Measurements from ENCODE around the gene PRORP.
"Not testable (repeated sequence)": the region's sequence is repeated elsewhere in the genome, so short reads cannot be mapped to it uniquely, and the experiment has no call there.

The PRORP gene

DNA sequence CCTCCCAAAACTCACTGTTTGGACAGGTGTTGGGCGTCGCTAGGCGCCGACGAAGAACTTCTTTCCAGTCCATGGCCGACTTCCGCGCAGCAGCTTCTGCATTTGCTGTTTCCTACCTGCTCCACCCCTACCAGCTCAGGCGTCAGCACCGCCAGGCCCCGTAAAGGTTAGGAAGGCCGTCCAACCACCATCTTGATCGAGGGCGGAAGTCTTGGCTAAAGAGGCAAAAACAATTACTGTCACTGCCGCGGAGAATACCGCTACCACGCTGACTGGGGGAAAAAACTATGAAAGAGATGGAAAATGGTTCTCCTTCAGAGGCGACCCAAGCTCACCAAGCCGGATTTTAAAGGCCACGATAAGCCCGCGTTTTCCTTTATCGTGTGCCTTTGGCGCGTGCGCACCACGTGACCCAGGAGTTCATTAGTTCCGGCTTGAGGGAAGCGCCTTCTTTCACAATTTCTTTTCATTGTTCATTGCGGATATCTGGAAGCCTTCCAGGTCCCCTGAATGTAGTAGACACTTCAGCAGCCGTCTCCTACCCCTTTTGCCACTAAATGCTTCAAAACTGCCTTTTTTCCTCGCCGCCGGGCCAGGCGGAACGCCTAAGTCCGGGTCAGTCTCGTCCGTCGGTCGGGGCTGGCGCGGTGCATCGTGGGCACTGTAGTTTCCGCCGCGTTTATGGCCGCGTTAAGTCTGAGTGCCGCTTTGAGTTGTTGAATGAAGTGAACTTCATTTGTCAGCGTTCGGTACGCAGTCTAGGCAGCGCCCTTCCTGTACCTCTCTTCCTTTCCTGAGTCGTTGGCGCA, at the start of gene PRORP, which contains the start of gene PPP2R3C:
Gene PRORP (plus strand): TSS at position 666 of the 809 bp plus-strand sequence. CDS start 694 bp downstream, outside the sequence.
Gene PPP2R3C (minus strand): TSS at position 104 of the 809 bp plus-strand sequence. CDS start 31 bp downstream, at position 73.
- peak; percentile 100 for DNase-seq

DNA sequence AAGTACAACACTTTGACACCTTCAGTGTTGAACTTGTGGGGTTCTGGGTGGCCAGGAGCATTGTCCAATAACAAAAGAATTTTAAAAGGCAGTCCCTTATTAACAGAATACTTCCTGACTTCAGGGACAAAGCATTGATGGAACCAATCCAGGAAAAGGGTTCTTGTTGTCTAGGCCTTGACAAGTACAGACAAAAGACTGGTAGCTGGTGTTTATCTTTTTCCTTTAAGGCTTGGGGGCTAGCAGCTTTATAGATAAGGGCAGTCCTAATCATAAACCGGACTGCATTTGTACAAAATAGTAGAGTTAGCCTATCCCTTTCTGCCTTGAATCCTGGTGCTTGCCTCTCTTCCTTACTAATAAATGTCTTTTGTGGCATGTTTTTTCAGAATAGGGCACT, 48.9 kb upstream of the PRORP start:
- no peak for DNase-seq

DNA sequence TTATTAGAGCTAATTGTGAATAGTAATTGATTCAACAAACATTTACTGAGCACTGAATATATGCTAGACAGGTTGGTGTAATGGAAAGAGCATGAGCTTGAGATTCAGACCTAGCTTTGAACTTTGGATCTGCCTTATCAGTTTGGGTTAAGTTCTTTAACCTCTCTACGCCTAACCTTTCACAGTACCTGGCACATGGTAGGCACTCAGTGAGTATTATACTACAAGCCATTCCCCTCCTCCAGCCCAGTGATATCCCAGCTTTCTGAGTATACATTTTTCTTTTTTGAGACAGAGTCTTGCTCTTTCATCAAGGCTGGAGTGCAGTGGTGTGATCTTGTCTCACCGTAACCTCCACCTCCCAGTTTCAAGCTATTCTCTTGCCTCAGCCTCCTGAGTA, 44.3 kb upstream of the PRORP start:
- no peak for DNase-seq

DNA sequence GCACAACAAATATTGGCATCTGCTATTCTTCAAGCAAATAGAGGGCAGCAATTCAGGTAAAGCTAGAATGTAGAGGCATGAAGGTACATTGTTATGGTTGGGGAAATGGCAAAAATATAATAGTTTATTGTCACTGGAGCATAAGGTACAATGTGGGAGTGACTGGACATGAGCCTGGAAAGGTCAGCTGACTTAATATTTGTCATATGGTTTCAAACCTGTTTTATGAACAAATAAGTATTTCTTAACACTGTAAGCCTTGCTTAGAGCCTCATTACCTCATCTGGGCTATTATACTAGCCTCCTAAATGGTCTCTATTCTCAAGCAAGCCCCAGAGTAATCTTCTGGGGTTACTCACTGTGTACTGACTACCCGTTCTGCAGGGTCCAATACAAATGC, 42.6 kb upstream of the PRORP start:
- DNase-seq: no peak

DNA sequence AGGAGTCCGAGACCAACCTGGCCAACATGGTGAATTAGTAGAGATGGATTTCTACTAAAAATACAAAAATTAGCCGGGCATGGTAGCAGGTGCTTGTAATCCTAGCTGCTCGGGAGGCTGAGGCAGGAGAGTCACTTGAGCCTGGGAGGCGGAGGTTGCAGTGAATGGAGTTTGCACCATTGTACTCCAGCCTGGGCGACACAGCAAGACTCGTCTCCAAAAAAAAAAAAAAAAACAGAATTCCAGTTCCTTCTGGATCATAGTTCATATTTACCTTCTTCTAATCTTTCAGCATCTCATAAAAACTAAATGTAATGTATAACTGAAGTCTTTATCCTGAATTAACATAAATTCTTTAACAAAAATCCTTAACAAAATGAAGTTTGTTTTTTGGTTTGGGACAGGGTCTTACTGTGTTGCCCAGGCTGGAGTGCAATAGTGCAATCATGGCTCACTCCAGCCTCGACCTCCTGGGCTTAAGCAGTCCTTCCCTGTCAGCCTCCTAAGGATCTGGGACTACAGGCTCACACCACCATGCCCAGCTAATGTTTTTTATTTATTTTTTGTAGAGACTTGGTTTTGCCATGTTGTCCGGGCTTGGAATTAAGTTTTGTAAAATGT, 38.7 kb upstream of the PRORP start:
- no peak for DNase-seq

DNA sequence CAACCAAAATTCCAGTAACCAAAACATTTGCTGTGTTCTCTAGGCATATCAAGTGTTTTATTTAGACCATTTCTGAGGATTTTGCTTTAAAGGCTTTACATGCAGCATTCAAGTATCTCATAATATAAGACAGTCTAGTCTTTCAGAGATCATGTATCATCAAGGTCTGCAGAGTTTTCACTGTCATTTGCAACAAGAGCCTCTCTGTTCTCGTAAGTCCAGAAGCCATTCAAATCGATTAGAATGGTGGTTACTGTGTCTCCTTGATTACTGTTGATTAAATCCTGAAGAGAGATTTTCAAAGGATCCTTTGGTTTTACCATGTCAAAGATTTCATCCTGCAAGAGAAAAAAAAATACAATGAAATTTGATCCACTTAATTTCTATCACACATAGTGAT, 36.9 kb upstream of the PRORP start:
- DNase-seq: no peak

DNA sequence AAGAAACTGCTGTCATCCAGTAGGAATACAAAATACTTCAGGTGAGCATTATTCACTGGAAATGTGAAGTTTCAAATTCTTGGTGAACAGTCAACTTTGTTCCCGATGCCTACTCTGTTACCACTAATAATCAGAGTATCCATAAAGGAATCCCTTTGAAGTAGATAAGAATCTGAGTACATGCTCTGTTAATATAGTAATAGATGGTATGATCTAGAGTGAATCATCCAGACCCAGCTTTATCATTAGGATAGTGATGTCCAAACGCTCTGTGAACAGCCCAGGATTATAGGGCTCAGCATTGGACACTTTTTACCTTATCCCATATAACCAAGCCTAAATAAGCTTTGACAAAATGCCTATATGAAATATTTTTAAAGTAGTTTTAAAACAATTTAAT, 33.8 kb upstream of the PRORP start:
- no peak for DNase-seq

DNA sequence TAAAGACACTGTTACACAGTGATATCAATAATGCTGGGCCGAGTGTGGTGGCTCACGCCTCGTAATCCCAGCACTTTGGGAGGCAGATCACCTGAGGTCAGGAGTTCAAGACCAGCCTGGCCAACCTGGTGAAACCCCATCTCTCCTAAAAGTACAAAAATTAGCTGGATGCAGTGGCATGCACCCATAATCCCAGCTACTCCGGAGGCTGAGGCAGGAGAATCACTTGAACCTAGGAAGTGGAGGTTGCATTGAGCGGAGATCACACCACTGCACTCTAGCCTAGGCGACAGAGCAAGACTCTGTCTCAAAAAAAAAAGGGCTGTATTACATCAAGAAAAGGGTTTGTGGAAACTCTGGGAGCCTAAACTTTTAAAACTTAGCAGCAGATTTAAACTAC, 27.7 kb upstream of the PRORP start:
- not testable (repeated sequence) for DNase-seq

DNA sequence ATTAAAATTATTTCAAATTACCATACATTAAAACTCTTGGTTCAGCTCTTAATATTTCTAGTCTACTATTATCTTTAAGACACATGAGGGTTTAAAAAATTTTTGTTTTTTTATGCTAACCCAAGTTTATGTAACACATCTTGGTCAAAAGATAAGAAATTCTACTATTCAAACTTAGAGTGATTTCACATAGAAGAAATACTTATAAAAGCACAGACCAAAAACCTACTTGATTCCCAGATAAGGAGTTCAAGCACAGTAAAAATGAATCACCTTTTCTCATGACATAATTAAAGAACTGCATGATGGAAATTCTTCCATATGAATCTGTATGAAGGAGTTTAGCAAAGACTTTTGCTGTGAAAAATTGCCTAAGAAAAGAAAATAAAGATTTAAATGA, 14.5 kb upstream of the PRORP start:
- DNase-seq: no peak

DNA sequence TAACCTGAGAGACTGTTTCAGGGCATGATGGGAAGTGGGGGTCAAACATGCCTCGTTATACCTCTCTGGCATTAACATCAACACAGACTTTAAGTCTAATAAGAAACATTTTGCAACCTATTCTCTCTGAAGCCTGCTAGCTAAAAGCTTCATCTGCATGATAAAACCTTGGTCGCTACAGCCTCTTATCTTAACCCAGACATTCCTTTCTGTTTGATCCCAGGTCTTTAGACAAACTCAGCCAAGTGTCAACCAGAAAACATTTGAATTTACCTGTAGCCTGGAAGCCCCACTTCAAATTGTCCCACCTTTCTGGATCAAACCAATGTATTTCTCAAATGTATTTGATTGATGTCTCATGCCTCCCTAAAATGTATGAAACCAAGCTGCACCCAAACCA, 9.7 kb upstream of the PRORP start:
- DNase-seq: no peak

DNA sequence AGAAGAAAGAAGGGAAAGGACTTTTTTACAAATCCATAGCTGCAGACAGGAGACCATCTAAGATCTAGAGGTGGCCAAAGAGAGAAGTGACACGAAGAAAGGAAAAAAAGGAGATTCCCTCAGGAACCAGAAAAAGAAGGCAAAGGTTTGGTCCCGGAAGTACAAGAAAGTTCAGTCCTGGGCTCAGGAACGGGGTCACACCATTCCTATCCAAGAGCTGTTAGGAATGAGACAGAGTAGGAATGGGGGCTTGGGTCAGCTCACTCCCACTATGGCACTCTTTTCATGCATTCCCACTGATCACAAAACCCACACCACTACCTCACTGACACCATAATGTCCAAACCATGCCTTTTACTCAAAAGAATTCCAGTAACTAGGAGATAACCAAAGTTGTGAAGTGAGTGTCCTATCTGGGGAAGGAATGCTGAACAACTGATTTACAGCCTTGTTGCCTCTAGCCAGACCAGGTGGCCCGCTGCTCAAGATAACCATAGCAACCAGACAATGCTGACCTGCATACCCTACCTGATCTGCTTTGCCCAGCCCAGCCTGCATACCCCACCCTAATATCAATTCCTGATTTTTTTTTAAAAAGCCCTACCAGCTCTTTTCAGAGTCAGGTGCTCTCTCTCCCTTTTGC, 8.9 kb upstream of the PRORP start:
- no peak for DNase-seq

DNA sequence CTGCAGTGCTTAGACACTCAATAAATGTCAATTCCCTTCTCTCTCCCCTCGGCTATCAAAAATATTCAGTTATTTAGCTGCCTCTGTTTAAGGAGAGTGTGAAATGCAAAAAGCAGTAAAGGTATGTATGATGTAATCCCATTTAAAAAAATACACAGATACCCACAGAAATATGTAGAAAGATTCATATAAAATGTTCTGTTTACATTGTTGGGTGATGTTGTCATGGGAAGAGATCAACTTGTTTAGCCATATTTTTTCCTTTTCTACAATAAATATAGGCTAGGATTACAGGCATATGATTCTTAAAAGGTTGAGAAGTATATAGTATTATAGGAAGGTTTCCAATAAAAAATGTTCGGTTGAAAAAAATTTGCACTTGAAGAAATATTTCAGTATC, 8.3 kb upstream of the PRORP start:
- DNase-seq: no peak

DNA sequence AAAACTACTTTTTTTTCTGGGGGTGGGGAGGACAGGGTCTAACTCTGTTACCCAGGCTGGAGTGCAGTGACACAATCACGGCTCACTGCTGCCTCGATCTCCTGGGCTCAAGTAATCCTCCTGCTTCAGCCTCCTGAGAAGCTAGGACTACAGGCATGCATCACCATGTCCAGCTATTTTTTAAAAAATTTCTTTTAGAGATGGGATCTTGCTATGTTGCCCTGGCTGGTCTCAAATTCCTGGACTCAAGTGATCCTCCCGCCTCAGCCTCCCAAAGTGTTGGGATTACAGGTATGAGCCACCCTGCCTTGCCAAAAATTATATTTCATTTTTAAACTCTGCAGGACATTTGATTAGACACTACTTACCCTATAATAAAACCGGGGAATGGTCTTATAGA, 6.1 kb upstream of the PRORP start:
- DNase-seq: no peak

DNA sequence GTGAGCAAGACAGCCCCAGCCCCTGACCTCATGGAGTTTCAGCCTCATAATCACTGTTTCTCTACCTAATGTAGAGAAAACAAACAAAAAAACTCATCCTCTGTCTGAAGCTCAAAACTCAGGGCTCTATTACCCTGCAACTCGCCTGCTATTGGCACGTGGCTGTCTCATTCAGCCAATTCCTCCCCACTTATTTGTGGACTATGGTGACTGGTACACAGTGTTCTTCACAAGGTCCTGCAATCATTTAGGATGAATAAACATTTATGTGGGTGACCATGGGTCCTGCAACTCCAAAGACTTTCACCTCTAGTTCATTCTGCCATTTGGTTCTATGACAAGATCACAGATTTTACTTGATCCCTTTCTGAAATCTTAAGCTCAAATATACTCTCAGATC, 5.2 kb upstream of the PRORP start:
- no peak for DNase-seq

DNA sequence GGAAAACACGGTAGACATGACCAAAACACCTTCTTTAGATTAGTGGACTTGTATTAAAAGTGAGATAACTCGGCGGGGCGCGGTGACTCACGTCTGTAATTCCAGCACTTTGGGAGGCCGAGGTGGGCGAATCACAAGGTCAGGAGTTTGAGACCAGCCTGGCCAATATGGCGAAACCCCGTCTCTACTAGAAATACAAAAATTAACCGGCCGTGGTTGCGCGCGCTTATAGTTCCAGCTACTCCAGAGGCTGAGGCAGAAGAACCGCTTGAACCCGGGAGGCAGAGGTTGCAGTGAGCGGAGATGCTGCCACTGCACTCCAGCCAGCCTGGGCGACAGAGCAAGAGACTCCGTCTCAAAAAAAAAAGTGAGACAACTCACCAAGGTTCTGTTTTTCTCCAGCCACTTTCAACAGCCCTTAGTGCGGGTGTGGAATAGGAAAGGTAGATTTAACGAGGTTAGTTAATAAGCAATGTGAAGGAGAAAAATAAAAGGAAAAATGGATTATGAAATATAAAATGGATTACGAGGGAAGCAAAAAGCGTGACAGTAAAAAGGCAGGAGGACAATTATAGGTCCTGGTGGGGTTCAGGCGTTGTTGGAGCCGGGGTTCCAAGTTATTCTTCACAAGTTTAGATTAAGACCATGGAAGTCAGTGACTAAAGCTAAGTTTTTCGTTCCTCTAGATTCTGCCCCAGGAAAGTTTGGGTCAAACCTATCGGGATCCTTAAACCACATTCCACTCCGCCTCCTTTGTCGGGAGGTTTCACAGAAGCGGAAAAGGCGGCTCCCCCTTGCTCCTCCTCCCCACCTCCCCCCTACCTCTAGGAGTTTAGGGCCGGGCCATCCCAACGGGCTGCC, 1.1 kb upstream of the PRORP start:
- peak; percentile 45 for DNase-seq

DNA sequence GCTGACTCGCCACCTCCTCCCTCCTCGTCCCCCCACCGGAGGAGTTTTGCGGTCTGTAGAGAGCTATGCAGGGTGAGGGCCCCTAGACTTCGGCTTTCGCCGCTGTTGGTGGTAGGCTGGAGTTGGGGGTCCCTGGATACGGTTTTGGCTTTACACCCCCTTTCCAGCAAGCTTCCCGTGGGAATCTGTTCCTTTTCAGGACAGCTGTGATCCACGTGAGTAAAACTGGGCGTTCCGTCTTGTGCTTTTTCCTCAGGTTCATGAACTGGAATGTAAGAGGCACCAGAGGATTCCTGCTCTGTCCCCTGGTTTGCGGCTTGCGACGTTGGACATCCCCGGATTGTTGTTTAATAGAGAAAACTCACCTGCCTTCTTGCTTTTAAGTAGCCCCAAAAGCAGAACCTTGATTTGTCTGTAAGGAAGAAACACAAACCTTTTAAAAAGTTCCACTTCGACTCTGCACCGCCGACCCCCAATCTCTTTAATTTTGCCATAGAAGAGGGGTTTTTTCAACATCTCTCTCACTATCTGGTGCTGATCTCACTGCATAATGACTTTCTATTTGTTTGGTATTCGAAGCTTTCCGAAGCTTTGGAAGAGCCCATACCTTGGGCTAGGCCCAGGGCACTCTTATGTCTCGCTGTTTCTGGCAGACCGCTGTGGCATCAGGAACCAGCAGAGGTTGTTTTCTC, 490 bp downstream of the PRORP start:
- DNase-seq: no peak

DNA sequence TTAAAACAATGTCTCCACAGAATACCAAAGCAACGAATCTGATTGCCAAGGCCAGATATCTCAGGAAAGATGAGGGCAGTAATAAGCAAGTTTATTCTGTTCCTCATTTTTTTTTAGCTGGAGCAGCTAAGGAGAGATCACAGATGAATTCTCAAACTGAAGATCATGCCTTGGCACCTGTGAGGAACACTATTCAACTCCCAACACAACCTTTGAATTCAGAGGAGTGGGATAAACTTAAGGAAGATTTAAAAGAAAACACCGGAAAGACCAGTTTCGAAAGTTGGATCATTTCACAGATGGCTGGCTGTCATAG, 994 bp downstream of the PRORP start:
- DNase-seq: no peak

DNA sequence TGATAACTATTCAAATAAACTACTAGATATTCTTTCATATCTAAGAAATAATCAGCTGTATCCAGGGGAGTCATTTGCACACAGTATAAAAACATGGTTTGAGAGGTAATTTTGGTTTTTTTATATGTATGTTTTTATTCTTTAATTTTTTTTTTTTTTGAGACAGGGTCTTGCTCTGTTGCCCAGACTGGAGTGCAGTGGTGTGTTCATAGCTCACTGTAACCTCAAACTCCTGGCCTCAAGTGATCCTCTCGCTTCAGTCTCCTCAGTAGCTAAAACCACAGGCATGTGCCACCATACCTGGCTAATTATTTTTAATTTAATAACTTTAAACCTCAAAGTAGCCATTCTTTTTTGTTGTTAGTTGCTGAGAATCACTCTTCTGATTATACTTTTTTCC, 1.8 kb downstream of the PRORP start:
- DNase-seq: no peak

DNA sequence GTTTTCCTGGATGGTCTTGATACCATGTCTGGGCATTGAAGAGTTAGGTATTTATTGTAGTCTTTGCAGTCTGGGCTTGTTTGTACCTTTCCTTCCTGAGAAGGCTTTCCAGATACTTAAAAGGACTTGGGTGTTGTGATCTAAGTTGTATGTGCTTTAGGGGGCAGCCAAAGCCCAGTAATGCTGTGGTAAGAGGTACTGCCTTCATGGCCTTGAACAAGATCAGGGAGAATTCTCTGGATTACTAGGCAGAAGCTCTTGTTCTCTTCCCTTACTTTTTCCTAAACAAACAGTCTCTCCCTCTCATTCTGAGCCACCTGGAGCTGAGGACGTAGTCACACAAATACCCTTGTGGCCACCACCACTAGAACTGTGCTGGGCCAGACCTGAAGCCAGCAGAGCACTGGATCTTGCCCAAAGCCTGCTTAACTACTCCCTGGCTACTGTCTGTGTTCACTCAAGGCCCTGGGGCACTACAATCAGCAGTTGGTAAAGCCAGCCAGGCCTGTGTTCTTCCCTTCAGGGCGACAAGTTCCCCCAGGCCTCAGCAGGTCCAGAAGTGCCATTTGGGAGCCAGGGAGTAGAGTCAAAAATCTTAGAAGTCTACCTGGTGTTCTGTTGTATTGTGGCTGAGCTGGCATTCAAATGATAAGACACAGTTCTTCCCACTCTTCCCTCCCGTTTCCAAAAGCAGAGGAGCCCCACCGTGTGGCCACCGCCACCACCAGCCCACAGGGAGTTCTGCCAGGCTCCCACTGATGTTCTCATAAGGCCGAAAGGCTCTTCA, 11.4 kb downstream of the PRORP start:
- no peak for DNase-seq

DNA sequence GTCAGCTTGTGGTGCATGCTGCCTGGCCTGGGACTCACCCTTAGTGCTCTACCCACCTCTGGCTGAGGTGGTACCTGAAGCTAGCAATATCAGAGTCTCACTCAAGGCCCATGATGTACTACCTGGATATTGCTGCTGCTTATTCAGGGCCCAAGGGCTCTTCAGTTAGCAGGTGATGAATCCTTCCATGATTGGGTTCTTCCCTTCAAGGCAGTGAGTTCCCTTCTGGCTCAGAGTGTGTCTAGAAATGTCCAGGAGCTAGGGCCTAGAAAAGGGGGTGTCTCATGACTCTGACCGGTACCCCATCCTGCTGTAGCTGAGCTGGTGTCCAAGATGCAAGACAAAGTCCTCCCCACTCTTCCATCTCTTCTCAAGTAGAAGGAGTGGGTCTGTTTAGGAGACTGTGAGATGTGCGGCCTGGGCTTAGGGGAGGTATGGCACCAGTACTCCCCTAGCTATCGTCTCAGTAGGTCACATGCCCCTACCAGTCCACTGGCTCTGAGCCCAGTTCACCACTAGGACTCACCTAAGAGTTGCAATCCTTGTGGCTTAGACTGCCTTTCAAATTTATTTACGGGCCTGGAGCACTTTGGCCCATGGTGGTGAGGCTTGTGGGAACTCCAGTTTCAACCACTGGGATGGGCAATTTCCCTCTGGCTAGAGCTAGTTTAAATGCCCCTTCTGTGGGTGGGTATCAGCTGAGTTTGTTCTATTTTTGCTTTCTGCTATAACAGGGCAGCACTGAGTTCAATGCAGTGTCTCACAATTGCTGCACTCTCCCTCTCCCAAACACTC, 12.2 kb downstream of the PRORP start:
- DNase-seq: no peak

DNA sequence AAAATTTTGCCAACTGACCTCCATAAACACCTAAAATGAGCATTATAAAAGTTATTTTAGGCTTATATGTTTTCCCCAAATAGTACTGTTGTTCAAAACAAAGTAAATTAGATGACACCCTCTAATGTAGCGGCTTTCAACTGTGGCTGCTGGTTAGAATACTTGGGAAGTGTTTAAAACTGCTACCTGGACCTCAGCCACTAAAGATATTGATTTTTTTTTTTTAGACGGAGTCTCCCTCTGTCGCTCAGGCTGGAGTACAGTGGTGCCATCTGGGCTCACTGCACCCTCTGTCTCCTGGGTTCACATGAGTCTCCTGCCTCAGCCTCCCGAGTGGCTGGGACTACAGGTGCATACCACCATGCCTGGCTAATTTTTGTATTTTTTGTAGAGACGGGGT, 16.2 kb downstream of the PRORP start:
- DNase-seq: no peak
